Thyroid gland (tissue), 4 donors: ENCODE measurements around the gene AKR1C1.

ENCODE experiments used
- POLR2A ChIP-seq, 2 donors: fragments of 450-650 bp; IDR thresholded peaks; one replicate each; pipeline ENCODE4 v1.6.1; 2017; ENCODE audit warnings: antibody characterized with exemption in 2 of 2, mild to moderate bottlenecking in 2 of 2, moderate library complexity in 1 of 2
- TF ChIP-seq, protein P1 (sequence below), 6 experiments: fragments of 200-600 bp in 3 of 6; fragments of 450-650 bp in 3 of 6; sonication (generic) in 3 of 6; IDR thresholded peaks; one replicate each; pipeline ENCODE4 v1.5.1; 2016 to 2019; ENCODE audit warnings: antibody characterized with exemption in 6 of 6, mild to moderate bottlenecking in 2 of 6, inconsistent platforms in 1 of 6, moderate library complexity in 1 of 6

DNA sequence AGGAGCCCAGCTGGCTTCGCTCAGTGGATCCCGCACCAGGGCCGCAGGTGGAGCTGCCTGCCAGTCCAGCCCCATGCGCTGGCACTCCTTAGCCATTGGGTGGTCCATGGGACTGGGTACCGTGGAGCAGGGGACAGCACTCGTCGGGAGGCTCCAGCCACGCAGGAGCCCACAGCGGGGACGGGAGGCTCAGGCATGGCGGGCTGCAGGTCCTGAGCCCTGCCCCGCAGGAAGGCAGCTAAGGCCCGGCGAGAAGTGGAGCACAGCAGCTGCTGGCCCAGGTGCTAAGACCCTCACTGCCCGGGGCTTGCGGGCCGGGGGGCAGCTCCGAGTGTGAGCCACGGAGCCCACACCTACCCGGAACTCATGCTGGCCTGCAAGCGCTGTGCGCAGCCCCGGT is 25.9 kb upstream of the AKR1C1 start:
- TF ChIP-seq, protein P1, sequence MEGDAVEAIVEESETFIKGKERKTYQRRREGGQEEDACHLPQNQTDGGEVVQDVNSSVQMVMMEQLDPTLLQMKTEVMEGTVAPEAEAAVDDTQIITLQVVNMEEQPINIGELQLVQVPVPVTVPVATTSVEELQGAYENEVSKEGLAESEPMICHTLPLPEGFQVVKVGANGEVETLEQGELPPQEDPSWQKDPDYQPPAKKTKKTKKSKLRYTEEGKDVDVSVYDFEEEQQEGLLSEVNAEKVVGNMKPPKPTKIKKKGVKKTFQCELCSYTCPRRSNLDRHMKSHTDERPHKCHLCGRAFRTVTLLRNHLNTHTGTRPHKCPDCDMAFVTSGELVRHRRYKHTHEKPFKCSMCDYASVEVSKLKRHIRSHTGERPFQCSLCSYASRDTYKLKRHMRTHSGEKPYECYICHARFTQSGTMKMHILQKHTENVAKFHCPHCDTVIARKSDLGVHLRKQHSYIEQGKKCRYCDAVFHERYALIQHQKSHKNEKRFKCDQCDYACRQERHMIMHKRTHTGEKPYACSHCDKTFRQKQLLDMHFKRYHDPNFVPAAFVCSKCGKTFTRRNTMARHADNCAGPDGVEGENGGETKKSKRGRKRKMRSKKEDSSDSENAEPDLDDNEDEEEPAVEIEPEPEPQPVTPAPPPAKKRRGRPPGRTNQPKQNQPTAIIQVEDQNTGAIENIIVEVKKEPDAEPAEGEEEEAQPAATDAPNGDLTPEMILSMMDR (IDR thresholded peaks at IDR 0.05): no peak
- TF ChIP-seq POLR2A (IDR thresholded peaks at IDR 0.05): no peak
